Measurements from ENCODE around the gene TMEM131L. TPM values are rescaled to one million over a fixed set of nuclear protein-coding genes. Genes with fewer than 3 reads are reported as not detected.

Gene TMEM131L
- total RNA-seq, 3 donors from 2014 or later = 5.9 to 9.8 (median 6.7) TPM

DNA sequence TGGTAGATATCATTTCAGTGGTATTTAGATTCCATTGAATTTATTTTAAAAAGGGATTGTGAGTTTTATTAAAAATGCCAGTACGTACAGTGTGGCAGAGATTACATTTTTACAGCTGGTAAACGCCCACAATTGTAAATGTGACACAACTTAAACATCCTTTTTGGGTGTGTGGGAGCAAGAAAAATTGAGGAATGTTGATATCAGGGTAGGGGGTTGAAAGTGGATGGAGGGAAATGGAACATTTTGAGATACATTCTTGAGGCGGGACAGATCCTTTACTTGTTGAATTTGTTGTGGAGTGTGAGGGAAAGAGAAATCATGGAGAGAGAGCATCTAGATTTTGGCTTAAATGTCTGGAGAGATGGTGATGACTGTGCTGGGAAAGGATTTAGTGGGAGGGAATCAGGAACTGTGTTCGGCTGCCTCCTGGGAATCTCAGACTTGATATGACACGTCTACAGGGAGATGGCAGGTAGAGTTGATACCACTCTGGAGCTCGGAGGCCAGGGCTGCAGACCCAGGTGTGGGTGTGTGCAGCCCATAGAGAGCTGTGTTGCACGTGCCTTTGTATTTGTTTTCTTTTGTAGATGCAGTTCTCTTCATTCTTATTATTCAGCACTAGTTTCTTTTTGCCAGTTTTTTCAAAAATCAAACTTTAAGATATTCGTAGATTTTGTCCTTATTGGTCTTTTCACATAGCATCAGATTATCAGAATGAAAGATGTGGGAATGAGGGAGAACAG, 10.8 kb downstream of the TMEM131L start:
- Histone ChIP-seq H3K4me1 (ENCODE audit: low read depth) (no peaks in the 10 kb centered on the region), H3K36me3 (ENCODE audit: low read depth) (no peaks in the 10 kb centered on the region), H3K9me3 (no peaks in the 10 kb centered on the region), H3K4me3 (no peak overlapping the region)
- no peak for ATAC-seq
- intact Hi-C loops (cut with DNase I, micrococcal nuclease) = no loop called here
- TF ChIP-seq, protein P1, sequence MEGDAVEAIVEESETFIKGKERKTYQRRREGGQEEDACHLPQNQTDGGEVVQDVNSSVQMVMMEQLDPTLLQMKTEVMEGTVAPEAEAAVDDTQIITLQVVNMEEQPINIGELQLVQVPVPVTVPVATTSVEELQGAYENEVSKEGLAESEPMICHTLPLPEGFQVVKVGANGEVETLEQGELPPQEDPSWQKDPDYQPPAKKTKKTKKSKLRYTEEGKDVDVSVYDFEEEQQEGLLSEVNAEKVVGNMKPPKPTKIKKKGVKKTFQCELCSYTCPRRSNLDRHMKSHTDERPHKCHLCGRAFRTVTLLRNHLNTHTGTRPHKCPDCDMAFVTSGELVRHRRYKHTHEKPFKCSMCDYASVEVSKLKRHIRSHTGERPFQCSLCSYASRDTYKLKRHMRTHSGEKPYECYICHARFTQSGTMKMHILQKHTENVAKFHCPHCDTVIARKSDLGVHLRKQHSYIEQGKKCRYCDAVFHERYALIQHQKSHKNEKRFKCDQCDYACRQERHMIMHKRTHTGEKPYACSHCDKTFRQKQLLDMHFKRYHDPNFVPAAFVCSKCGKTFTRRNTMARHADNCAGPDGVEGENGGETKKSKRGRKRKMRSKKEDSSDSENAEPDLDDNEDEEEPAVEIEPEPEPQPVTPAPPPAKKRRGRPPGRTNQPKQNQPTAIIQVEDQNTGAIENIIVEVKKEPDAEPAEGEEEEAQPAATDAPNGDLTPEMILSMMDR (IDR thresholded peaks at IDR 0.05) = no peak
- DNase-seq = no peak

DNA sequence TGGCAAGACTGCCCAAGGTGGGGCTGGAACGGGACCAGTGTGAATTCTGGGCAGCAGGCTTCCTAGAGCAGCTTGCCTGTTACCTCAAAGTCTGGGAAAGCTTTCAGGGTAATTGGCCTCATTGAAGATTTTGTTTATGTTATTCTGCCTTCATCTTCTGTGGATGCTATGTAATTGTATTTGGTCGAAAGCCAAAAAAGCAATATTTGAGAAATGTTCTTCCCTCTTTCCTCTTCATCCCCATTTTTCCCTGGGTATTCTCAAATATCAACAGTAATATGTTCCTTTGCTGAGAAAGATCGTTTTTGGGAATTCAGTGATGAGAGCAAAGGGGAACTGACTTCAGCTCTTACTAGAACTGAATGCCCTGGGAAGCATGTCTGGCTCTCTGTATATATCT, 12.9 kb downstream of the TMEM131L start:
- DNase-seq (no peak), ATAC-seq (no peak)
- intact Hi-C loops (cut with DNase I, micrococcal nuclease) = no loop called here
- Histone ChIP-seq H3K36me3 (ENCODE audit: low read depth) (no peaks in the 10 kb centered on the region), H3K4me1 (ENCODE audit: low read depth) (no peaks in the 10 kb centered on the region), H3K4me3 (no peak overlapping the region), H3K9me3 (no peaks in the 10 kb centered on the region)
- TF ChIP-seq, protein P1 (IDR thresholded peaks at IDR 0.05) = no peak

DNA sequence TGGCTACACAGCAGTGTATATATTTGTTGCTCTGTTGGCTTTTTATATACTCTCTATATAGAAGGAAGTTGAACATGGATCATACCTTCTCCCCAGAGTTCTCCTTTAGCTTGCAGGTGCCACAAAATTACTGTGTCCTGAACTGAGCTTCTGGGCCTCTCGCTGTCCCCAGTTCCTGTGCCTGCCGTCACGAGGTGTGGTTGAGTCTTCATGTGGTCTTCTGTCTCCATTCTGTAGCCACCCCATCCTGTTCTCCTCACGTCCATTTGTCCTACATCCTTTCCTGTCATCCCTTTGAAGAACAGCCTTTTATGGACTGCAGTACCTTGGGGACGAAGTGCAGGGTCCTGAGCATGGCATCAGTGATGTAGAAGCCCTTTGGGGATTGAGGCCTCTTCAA, 14.5 kb downstream of the TMEM131L start:
- no peak for DNase-seq
- H3K4me1 ChIP-seq (ENCODE audit: low read depth) = no peaks in the 10 kb centered on the region
- intact Hi-C loops (cut with DNase I, micrococcal nuclease) = no loop called here
- TF ChIP-seq, protein P1 (IDR thresholded peaks at IDR 0.05) = no peak
- H3K9me3 ChIP-seq = no peaks in the 10 kb centered on the region
- no peak overlapping the region for H3K4me3 ChIP-seq
- no peaks in the 10 kb centered on the region for H3K36me3 ChIP-seq (ENCODE audit: low read depth)
- ATAC-seq = peak; percentile 9

DNA sequence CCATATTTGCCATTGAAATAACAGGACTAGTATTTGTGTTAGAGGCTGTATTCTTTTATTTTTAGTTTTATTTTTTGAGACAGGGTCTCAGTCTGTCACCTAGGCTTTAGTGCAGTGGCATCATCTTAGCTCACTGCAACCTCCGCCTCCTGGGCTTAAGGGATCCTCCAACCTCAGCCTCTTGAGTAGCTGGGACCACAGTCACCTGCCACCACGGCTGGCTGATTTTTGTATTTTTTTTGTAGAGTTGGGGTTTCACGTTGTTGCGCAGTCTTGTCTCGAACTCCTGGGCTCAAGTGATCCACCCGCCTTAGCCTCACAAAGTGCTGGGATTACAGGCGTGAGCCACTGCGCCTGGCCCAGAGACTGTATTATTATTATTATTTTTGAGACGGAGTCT, 15.3 kb downstream of the TMEM131L start:
- no peak for ATAC-seq
- no peaks in the 10 kb centered on the region for H3K36me3 ChIP-seq (ENCODE audit: low read depth)
- intact Hi-C loops (cut with DNase I, micrococcal nuclease) = no loop called here
- no peak for DNase-seq
- TF ChIP-seq, protein P1 (IDR thresholded peaks at IDR 0.05) = no peak
- no peaks in the 10 kb centered on the region for H3K4me1 ChIP-seq (ENCODE audit: low read depth)
- no peak overlapping the region for H3K4me3 ChIP-seq
- no peaks in the 10 kb centered on the region for H3K9me3 ChIP-seq

DNA sequence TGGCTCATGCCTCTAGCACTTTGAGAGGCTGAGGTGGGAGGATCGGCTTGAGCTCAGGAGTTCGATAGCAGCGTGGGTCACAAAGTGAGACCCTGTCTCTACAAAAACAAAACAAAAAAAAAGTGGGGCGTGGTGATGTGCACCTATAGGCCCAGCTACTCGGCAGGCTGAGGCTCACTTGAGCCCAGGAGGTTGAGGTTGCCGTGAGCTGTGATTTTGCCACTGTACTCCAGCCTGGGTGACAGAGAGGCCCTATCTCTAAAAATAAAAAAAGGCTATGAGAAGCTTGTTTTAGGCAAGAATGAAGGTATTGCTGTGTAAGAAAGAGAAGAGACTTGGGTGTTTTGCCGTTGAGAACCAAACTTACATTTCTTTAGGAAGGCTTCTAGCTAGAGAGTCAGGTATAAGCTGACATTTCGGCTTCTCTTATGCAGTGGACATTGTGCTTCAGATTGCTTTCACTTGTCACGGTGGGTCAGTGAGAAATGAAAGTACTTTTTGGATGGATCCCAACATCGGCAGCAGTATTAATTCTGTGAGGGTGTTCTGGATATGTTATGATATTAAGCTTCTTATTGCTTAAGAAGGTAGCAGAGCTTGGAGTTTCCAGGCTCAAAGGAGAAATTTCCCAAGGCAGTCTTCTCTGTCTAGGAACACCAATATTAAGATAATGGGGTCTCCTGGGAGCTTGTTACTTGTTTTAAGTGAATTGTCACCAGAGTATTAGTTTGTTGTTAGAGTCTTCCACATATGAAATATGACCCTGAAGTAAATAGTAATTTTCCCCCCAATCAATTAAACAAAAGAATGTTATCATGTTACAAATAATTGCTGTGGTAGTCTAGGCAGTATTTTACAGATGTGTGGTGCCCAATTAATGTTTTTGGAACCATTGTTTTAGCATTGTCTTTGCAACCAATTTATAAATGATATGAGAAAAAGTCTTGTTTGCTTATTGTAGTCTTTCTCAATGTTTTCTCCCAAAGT, 17.6 kb downstream of the TMEM131L start:
- intact Hi-C loops (cut with DNase I, micrococcal nuclease) = no loop called here
- ATAC-seq (no peak), DNase-seq (no peak)
- Histone ChIP-seq H3K9me3 (no peaks in the 10 kb centered on the region), H3K4me1 (ENCODE audit: low read depth) (peaks cover 6% of the 10 kb centered on the region), H3K36me3 (ENCODE audit: low read depth) (no peaks in the 10 kb centered on the region), H3K4me3 (no peak overlapping the region)
- TF ChIP-seq, protein P1 (IDR thresholded peaks at IDR 0.05) = no peak

Measured in mucosa of descending colon (tissue), 3 donors.